Parathyroid adenoma (tissue), 2 donors: Measurements from ENCODE around the gene HSPA1L.

ENCODE experiments used
- H2AFZ ChIP-seq: fragments of 300-600 bp; sonication (generic); one replicate; pipeline ENCODE4 v1.7.0; 2017; ENCODE audit warnings: antibody characterized with exemption, mild to moderate bottlenecking
- H3K27ac ChIP-seq: fragments of 300-600 bp; sonication (generic); one replicate; pipeline ENCODE4 v1.7.0; 2017
- H3K27me3 ChIP-seq: fragments of 300-600 bp; sonication (generic); one replicate; pipeline ENCODE4 v1.7.0; 2017; ENCODE audit warnings: low read length; ENCODE audit not compliant: control insufficient read depth, insufficient read depth
- H3K36me3 ChIP-seq: fragments of 300-600 bp; sonication (generic); one replicate; pipeline ENCODE4 v1.7.0; 2017; ENCODE audit warnings: low read length; ENCODE audit not compliant: control insufficient read depth, insufficient read depth
- H3K4me1 ChIP-seq: fragments of 300-600 bp; sonication (generic); one replicate; pipeline ENCODE4 v1.7.0; 2017; ENCODE audit warnings: control low read depth
- H3K4me2 ChIP-seq: fragments of 300-600 bp; sonication (generic); one replicate; pipeline ENCODE4 v1.7.0; 2017; ENCODE audit warnings: low read length
- H3K4me3 ChIP-seq: fragments of 300-600 bp; sonication (generic); one replicate; pipeline ENCODE4 v1.7.0; 2017; ENCODE audit warnings: low read depth, low read length
- H3K79me2 ChIP-seq: fragments of 300-600 bp; sonication (generic); one replicate; pipeline ENCODE4 v1.7.0; 2017; ENCODE audit warnings: control low read depth
- H3K9ac ChIP-seq: fragments of 300-600 bp; sonication (generic); one replicate; pipeline ENCODE4 v1.7.0; 2017; ENCODE audit warnings: mild to moderate bottlenecking
- H3K9me3 ChIP-seq: fragments of 300-600 bp; sonication (generic); one replicate; pipeline ENCODE4 v1.7.0; 2017; ENCODE audit warnings: low read length; ENCODE audit not compliant: control insufficient read depth
- CTCF ChIP-seq: fragments of 300-600 bp; sonication (generic); IDR thresholded peaks from one replicate; pipeline ENCODE4 v1.7.0; 2017; ENCODE audit warnings: antibody characterized with exemption, mild to moderate bottlenecking
- donor health status: primary hyperparathyroidism.

HSPA1L gene

GRCh38 chr6:31791324-31792089 is 23.6 kb downstream of the HSPA1L start:
- no peak overlapping the region for H3K4me2 ChIP-seq
- H3K4me3 ChIP-seq = no peak overlapping the region
- H3K4me1 ChIP-seq = peaks cover 8% of the 10 kb centered on the region
- no peak overlapping the region for H3K9ac ChIP-seq
- H3K9me3 ChIP-seq = no peaks in the 10 kb centered on the region
- H2AFZ ChIP-seq = no peak overlapping the region
- no peak overlapping the region for H3K27ac ChIP-seq
- peaks cover 4% of the 10 kb centered on the region for H3K79me2 ChIP-seq
- TF ChIP-seq CTCF = peak; percentile 42
- no peaks in the 10 kb centered on the region for H3K36me3 ChIP-seq
- no peaks in the 10 kb centered on the region for H3K27me3 ChIP-seq

GRCh38 chr6:31785475-31785874 is 29.6 kb downstream of the HSPA1L start:
- Histone ChIP-seq H2AFZ (no peak overlapping the region), H3K9me3 (no peaks in the 10 kb centered on the region), H3K4me3 (no peak overlapping the region), H3K36me3 (no peaks in the 10 kb centered on the region), H3K4me2 (no peak overlapping the region), H3K79me2 (peaks cover 7% of the 10 kb centered on the region), H3K9ac (no peak overlapping the region), H3K4me1 (no peaks in the 10 kb centered on the region), H3K27me3 (no peaks in the 10 kb centered on the region), H3K27ac (no peak overlapping the region)
- no peak for TF ChIP-seq CTCF

GRCh38 chr6:31784098-31784925 is 30.8 kb downstream of the HSPA1L start:
- no peak overlapping the region for H3K27ac ChIP-seq
- H3K79me2 ChIP-seq = peaks cover 7% of the 10 kb centered on the region
- no peaks in the 10 kb centered on the region for H3K27me3 ChIP-seq
- no peak overlapping the region for H2AFZ ChIP-seq
- H3K9ac ChIP-seq = no peak overlapping the region
- no peaks in the 10 kb centered on the region for H3K4me1 ChIP-seq
- no peaks in the 10 kb centered on the region for H3K36me3 ChIP-seq
- H3K9me3 ChIP-seq = no peaks in the 10 kb centered on the region
- TF ChIP-seq CTCF = no peak
- no peak overlapping the region for H3K4me3 ChIP-seq
- H3K4me2 ChIP-seq = no peak overlapping the region

- H3K27me3 ChIP-seq = no peaks in the 10 kb centered on the region
- no peak overlapping the region for H3K4me2 ChIP-seq
- H2AFZ ChIP-seq = no peak overlapping the region
- H3K9ac ChIP-seq = no peak overlapping the region
- H3K4me3 ChIP-seq = no peak overlapping the region
- H3K4me1 ChIP-seq = peaks cover 2% of the 10 kb centered on the region
- H3K27ac ChIP-seq = no peak overlapping the region
- TF ChIP-seq CTCF = no peak
- peaks cover 3% of the 10 kb centered on the region for H3K79me2 ChIP-seq
- H3K36me3 ChIP-seq = no peaks in the 10 kb centered on the region
- no peaks in the 10 kb centered on the region for H3K9me3 ChIP-seq
Measured at GRCh38 chr6:31782126-31782855, 32.8 kb downstream of the HSPA1L start.
